H1 (cell line): Measurements from ENCODE around the gene EFEMP1. TPM values are rescaled to one million over a fixed set of nuclear protein-coding genes. Genes with fewer than 3 reads are reported as not detected.
A peak's percentile ranks its signal among the peaks of the same experiment; 100 is the strongest.

Experiments
- CTCF ChIA-PET: fragments of 300-600 bp; sonication (Branson Sonifier 250); formaldehyde crosslinking; loops from one replicate; lab custom pipeline; 2021; ENCODE audit not compliant: partially characterized antibody; lab: Charles Lee
- POLR2A ChIA-PET: fragments of 300-600 bp; sonication (Branson Sonifier 250); formaldehyde crosslinking; loops from one replicate; lab custom pipeline; 2021; ENCODE audit warnings: inconsistent platforms; ENCODE audit not compliant: partially characterized antibody; lab: Charles Lee
- DNase-seq, 2 experiments: peaks; one replicate each; pipeline versions ENCODE4 v3.0.0 to v3.0.0-alpha.2; 2010 to 2022; ENCODE audit warnings: low spot score in 2 of 2, low read depth in 1 of 2, mixed read lengths in 1 of 2
- FAIRE-seq: peaks from 2 replicates; lab custom pipeline; 2011; peaks lifted over from hg19 to GRCh38; lab: Jason Lieb, UNC
- H2AFZ ChIP-seq: 2 replicates; pipeline ENCODE4 v1.8.1; 2012; ENCODE audit warnings: low read length, inconsistent platforms
- H2AK5ac ChIP-seq: 2 replicates; pipeline ENCODE4 v1.6.1; 2013; ENCODE audit warnings: low read depth, low read length
- H2BK120ac ChIP-seq: replicated peaks from 2 replicates; pipeline ENCODE3; 2013; ENCODE audit warnings: low read depth, low read length, inconsistent platforms
- H2BK12ac ChIP-seq: 2 replicates; pipeline ENCODE4 v1.6.1; 2013; ENCODE audit warnings: low read depth, low read length
- H2BK15ac ChIP-seq: 2 replicates; pipeline ENCODE4 v1.6.1; 2013; ENCODE audit warnings: low read length
- H2BK20ac ChIP-seq: 2 replicates; pipeline ENCODE4 v1.6.1; 2013; ENCODE audit warnings: low read length
- H2BK5ac ChIP-seq: 2 replicates; pipeline ENCODE4 v1.6.1; 2013; ENCODE audit warnings: low read depth, low read length
- H3K14ac ChIP-seq: 2 replicates; pipeline ENCODE4 v1.6.1; 2013; ENCODE audit warnings: inconsistent platforms; ENCODE audit not compliant: insufficient read length
- H3K18ac ChIP-seq: 2 replicates; pipeline ENCODE4 v1.6.1; 2013; ENCODE audit warnings: low read length; ENCODE audit errors: extremely low read depth
- H3K23ac ChIP-seq: 2 replicates; pipeline ENCODE4 v1.6.1; 2013; ENCODE audit warnings: inconsistent platforms; ENCODE audit not compliant: insufficient read length
- H3K23me2 ChIP-seq: 2 replicates; pipeline ENCODE4 v1.6.1; 2013; ENCODE audit warnings: low read depth, low read length
- H3K27ac ChIP-seq: 2 replicates; pipeline ENCODE4 v1.6.1; 2011; ENCODE audit warnings: low read depth, low read length, inconsistent platforms
- H3K27me3 ChIP-seq, 4 experiments: replicated peaks in 1 of 4; 1 replicate in 1 of 4; 2 replicates in 3 of 4; pipeline versions ENCODE4 v1.6.1 to v1.8.1; 2011 to 2013; ENCODE audit warnings: low read length in 3 of 4, mild to moderate bottlenecking in 3 of 4, inconsistent platforms in 2 of 4, mixed read lengths in 2 of 4, moderate library complexity in 1 of 4; ENCODE audit not compliant: control insufficient read depth in 3 of 4, insufficient read depth in 3 of 4; ENCODE audit errors: extremely low read depth in 1 of 4
- H3K36me3 ChIP-seq, 4 experiments: 2 replicates each; pipeline versions ENCODE4 v1.6.1 to v1.8.1; 2011 to 2013; ENCODE audit warnings: mild to moderate bottlenecking in 4 of 4, low read length in 3 of 4, moderate library complexity in 2 of 4, control low read depth in 1 of 4, inconsistent platforms in 1 of 4; ENCODE audit not compliant: insufficient read depth in 4 of 4, control insufficient read depth in 2 of 4
- H3K4ac ChIP-seq: replicated peaks from 2 replicates; pipeline ENCODE3; 2013; ENCODE audit warnings: low read length, low read depth, mixed read lengths, inconsistent platforms; ENCODE audit not compliant: insufficient read length
- H3K4me1 ChIP-seq, 4 experiments: replicated peaks in 1 of 4; 1 replicate in 1 of 4; 2 replicates in 3 of 4; pipeline versions ENCODE4 v1.6.1 to v1.8.1; 2011 to 2013; ENCODE audit warnings: low read length in 3 of 4, inconsistent platforms in 2 of 4, mixed read lengths in 1 of 4; ENCODE audit not compliant: insufficient read depth in 4 of 4, control insufficient read depth in 3 of 4
- H3K4me2 ChIP-seq, 2 experiments: 2 replicates each; pipeline versions ENCODE4 v1.6.1 to v1.8.1; 2011 to 2013; ENCODE audit warnings: low read depth in 2 of 2, low read length in 2 of 2, control low read depth in 1 of 2, inconsistent platforms in 1 of 2, mild to moderate bottlenecking in 1 of 2; ENCODE audit not compliant: insufficient read depth in 1 of 2
- H3K4me3 ChIP-seq, 4 experiments: fragments of 200-600, 300-600 bp in 1 of 4; sonication (generic), shearing (Covaris generic), sonication (Bioruptor Twin) in 1 of 4; 2 replicates each; pipeline versions ENCODE4 v1.5.1 to v1.8.1; 2011 to 2016; ENCODE audit warnings: low read length in 4 of 4, low read depth in 3 of 4, control low read depth in 2 of 4, inconsistent platforms in 2 of 4, mild to moderate bottlenecking in 2 of 4, mixed read lengths in 1 of 4, moderate library complexity in 1 of 4; ENCODE audit not compliant: insufficient read depth in 2 of 4; ENCODE audit errors: extremely low read depth in 1 of 4
- H3K56ac ChIP-seq: replicated peaks from 2 replicates; pipeline ENCODE3; 2013; ENCODE audit warnings: low read depth, mild to moderate bottlenecking, mixed read lengths, low read length, inconsistent platforms; ENCODE audit not compliant: insufficient read length
- H3K79me1 ChIP-seq: 2 replicates; pipeline ENCODE4 v1.6.1; 2013; ENCODE audit warnings: low read depth, low read length, control low read depth
- H3K79me2 ChIP-seq, 2 experiments: 2 replicates each; pipeline versions ENCODE4 v1.6.1 to v1.8.1; 2012 to 2013; ENCODE audit warnings: low read length in 2 of 2, mild to moderate bottlenecking in 2 of 2, inconsistent platforms in 1 of 2; ENCODE audit not compliant: insufficient read depth in 2 of 2, control insufficient read depth in 1 of 2
- H3K9ac ChIP-seq, 4 experiments: replicated peaks in 1 of 4; 1 replicate in 1 of 4; 2 replicates in 3 of 4; pipeline versions ENCODE4 v1.6.1 to v1.8.1; 2011 to 2013; ENCODE audit warnings: low read depth in 3 of 4, low read length in 3 of 4, control low read depth in 2 of 4, mild to moderate bottlenecking in 2 of 4, moderate library complexity in 2 of 4, inconsistent platforms in 1 of 4; ENCODE audit errors: extremely low read depth in 1 of 4
- H3K9me3 ChIP-seq, 2 experiments: 2 replicates each; pipeline versions ENCODE4 v1.6.1 to v1.8.1; 2012 to 2013; ENCODE audit warnings: mild to moderate bottlenecking in 2 of 2, moderate library complexity in 2 of 2, control low read depth in 1 of 2, inconsistent platforms in 1 of 2, low read depth in 1 of 2, low read length in 1 of 2, mixed read lengths in 1 of 2; ENCODE audit not compliant: insufficient read depth in 2 of 2
- H4K20me1 ChIP-seq, 2 experiments: replicated peaks in 1 of 2; 2 replicates each; pipeline versions ENCODE3 to v1.8.1; 2011 to 2013; ENCODE audit warnings: inconsistent platforms in 2 of 2, low read length in 2 of 2, mild to moderate bottlenecking in 1 of 2; ENCODE audit not compliant: insufficient read depth in 2 of 2, control insufficient read depth in 1 of 2
- H4K5ac ChIP-seq: 2 replicates; pipeline ENCODE4 v1.6.1; 2013; ENCODE audit warnings: low read length, low read depth, mixed read lengths, inconsistent platforms; ENCODE audit not compliant: insufficient read length
- H4K8ac ChIP-seq: 2 replicates; pipeline ENCODE4 v1.8.0; 2013; ENCODE audit warnings: mild to moderate bottlenecking, moderate library complexity, low read length, inconsistent platforms; ENCODE audit not compliant: insufficient read depth; ENCODE audit errors: extremely low read depth
- H4K91ac ChIP-seq: replicated peaks from 2 replicates; pipeline ENCODE3; 2013; ENCODE audit warnings: low read length, mixed read lengths, inconsistent platforms; ENCODE audit not compliant: insufficient read length
- CHD2 ChIP-seq: IDR thresholded peaks from 2 replicates; pipeline ENCODE4 v1.6.1; 2012; ENCODE audit warnings: low read length, improper control_type of control experiment
- WGBS, 2 experiments: shearing (Covaris generic) in 1 of 2; methylation state at CpG; one replicate each; pipeline versions ENCODE4 v1.1.6 to v1.1.7; 2013 to 2015; ENCODE audit warnings: low lambda C conversion rate in 2 of 2, mixed read lengths in 2 of 2, inconsistent platforms in 1 of 2, low coverage in 1 of 2, missing lambda C conversion rate in 1 of 2; ENCODE audit not compliant: insufficient replicate concordance in 2 of 2, insufficient coverage in 1 of 2, insufficient read length in 1 of 2; ENCODE audit errors: extremely low coverage in 1 of 2, missing lambda C conversion rate in 1 of 2; 5-methylcytosine and 5-hydroxymethylcytosine counted together
- polyA plus RNA-seq, 7 experiments: library from polyadenylated mRNA; depleted of rRNA in 3 of 7; stranded (reverse) in 5 of 7; unstranded in 2 of 7; fragments of >200 nt in 5 of 7; fragments of 200-250 nt in 2 of 7; gene quantifications; 1 replicate in 5 of 7; 2 replicates in 1 of 7; 4 replicates in 1 of 7; pipeline versions ENCODE4 v1.2.1 to v1.2.3, GENCODE V29; 2011 to 2013; ENCODE audit warnings: missing spikeins in 2 of 7, mixed read lengths in 2 of 7
- total RNA-seq: library from RNA; stranded (reverse); fragmentation: NEBNext Ultra II Directional; extraction: Animal tissue kit (Norgen Biotek cat#: 25700); gene quantifications from 2 replicates; pipeline ENCODE4 v1.2.1, GENCODE V29; 2021
- TF ChIP-seq, protein P1 (sequence below): IDR thresholded peaks from 2 replicates; pipeline ENCODE4 v1.6.1; 2012; ENCODE audit warnings: low read length, inconsistent platforms

Gene EFEMP1
- total and polyA plus RNA-seq, 2 of the 8 experiments (the other 6 are each of a cell fraction or from before 2014, with no cell fraction given): 15.5 to 19.7 TPM

DNA sequence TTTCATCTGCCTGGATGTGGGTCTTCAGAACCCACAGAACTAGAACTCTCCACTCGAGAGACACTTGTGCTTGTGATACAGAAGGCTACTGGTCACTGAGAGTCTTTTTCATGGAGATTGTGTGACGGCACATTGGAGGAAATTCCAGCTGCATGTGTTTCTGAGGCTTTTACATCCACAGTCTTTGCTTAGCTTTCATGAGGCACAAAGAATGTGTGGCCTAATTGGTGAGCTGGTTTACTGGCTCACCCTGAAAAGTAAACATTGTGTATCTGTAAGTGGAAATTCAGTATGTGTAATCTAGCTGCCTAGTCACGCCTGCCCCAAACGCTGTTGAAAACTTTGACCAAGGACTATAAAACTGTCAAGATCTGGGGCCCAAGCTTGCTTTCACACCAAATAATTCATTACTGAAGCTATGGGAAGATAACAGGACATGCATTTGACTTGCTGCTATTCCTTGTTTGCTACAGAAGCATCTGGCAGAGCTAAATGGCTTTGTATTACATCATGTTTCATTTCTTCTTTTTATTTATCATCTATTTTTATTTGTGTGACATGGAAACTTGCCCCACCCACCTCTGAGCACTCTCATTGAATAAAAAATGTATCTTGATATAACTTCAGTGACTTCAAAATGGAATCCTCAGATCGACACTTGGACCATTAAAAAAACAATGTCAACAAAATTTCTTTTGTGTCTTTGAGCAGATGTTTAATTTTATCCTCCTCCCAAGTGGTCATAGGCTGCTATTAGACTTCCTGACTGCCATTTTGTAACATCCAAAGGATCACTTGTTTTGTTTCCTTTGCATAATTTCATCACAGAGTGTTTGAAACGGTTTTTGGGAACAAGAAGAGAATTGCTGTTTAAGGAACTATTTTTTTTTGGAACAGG is 80.2 kb downstream of the EFEMP1 start:
- peak overlapping the region; percentile 83 for H2AFZ ChIP-seq
- 91% methylated on average over 6 of the region's 6 CpGs; no CpG with 5 or more reads in 1 of the 2 experiments for WGBS, 2 experiments
- TF ChIP-seq CHD2: no peak
- TF ChIP-seq, protein P1, sequence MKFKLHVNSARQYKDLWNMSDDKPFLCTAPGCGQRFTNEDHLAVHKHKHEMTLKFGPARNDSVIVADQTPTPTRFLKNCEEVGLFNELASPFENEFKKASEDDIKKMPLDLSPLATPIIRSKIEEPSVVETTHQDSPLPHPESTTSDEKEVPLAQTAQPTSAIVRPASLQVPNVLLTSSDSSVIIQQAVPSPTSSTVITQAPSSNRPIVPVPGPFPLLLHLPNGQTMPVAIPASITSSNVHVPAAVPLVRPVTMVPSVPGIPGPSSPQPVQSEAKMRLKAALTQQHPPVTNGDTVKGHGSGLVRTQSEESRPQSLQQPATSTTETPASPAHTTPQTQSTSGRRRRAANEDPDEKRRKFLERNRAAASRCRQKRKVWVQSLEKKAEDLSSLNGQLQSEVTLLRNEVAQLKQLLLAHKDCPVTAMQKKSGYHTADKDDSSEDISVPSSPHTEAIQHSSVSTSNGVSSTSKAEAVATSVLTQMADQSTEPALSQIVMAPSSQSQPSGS: no peak

More for the DNA sequence above, 80.2 kb downstream of the EFEMP1 start:
- H3K4me3 ChIP-seq: no peak overlapping the region
- no peak overlapping the region for H3K14ac ChIP-seq
- no peak for DNase-seq
- no peak overlapping the region for H4K91ac ChIP-seq
- no peak overlapping the region for H2BK120ac ChIP-seq
- H3K4ac ChIP-seq: no peak overlapping the region
- H2BK12ac ChIP-seq: no peak overlapping the region
- H3K56ac ChIP-seq: no peak overlapping the region
- no peaks in the 10 kb centered on the region for H3K9me3 ChIP-seq
- no peak overlapping the region for H3K27ac ChIP-seq
- FAIRE-seq: no peak
- H4K5ac ChIP-seq: no peak overlapping the region
- H3K27me3 ChIP-seq: no peaks in the 10 kb centered on the region
- no peak overlapping the region for H3K9ac ChIP-seq
- H2BK5ac ChIP-seq: no peak overlapping the region
- H3K4me1 ChIP-seq: peaks cover 0 to 9% (median 4%) of the 10 kb centered on the region in 4 experiments; a peak in 3 of 7 replicates
- no peak overlapping the region for H3K4me2 ChIP-seq
- no peak overlapping the region for H3K23ac ChIP-seq
- ChIA-PET POLR2A (no interaction called here), CTCF (interaction anchor here (1.2 kb wide), 1 partner anchor 117 kb away, joined by 5 read pairs; no protein-coding TSS in a partner anchor)
- H2BK15ac ChIP-seq: no peak overlapping the region
- H3K79me1 ChIP-seq: no peaks in the 10 kb centered on the region
- no peaks in the 10 kb centered on the region for H3K79me2 ChIP-seq
- no peak overlapping the region for H4K8ac ChIP-seq
- H3K18ac ChIP-seq: no peak overlapping the region
- H3K23me2 ChIP-seq: no peaks in the 10 kb centered on the region
- H2AK5ac ChIP-seq: no peak overlapping the region
- no peak overlapping the region for H2BK20ac ChIP-seq
- no peaks in the 10 kb centered on the region for H4K20me1 ChIP-seq
- H3K36me3 ChIP-seq: no peaks in the 10 kb centered on the region
